Activated naive CD4-positive, alpha-beta T cell treated with anti-CD3 and anti-CD28 coated beads for 36 hours (primary cell): ENCODE results near the gene MXRA8. TPM values are rescaled to one million over a fixed set of nuclear protein-coding genes. Genes with fewer than 3 reads are reported as not detected.

Experiments
- CTCF ChIA-PET: fragments of 350-600 bp; sonication (Branson Sonifier 250); formaldehyde crosslinking; loops from one replicate; lab custom pipeline; 2021; ENCODE audit warnings: antibody characterized with exemption; lab: Charles Lee
- DNase-seq: peaks from one replicate; pipeline ENCODE4 v3.0.0-alpha.2; 2020
- H3K27ac Mint-ChIP-seq: one replicate; pipeline ENCODE4 v1.8.0; 2021; ENCODE audit warnings: mild to moderate bottlenecking, mixed read lengths
- H3K27me3 Mint-ChIP-seq: one replicate; pipeline ENCODE4 v1.8.0; 2021; ENCODE audit warnings: low read depth, mixed read lengths
- H3K36me3 Mint-ChIP-seq: one replicate; pipeline ENCODE4 v1.8.0; 2021; ENCODE audit warnings: low read depth, mixed read lengths
- H3K4me1 Mint-ChIP-seq: one replicate; pipeline ENCODE4 v1.8.0; 2021; ENCODE audit warnings: low read depth, mixed read lengths
- H3K4me3 Mint-ChIP-seq: one replicate; pipeline ENCODE4 v1.8.0; 2021; ENCODE audit warnings: mild to moderate bottlenecking, moderate library complexity, mixed read lengths
- H3K9me3 Mint-ChIP-seq: one replicate; pipeline ENCODE4 v1.8.0; 2021; ENCODE audit warnings: mixed read lengths
- intact Hi-C: fragments of 100-400 bp; cut with micrococcal nuclease; formaldehyde crosslinking; loops from one replicate; pipeline ENCODE4 v1.15.1; 2023
- total RNA-seq, 2 experiments: library from RNA; stranded (reverse); gene quantifications; one replicate each; pipeline ENCODE4 v1.2.3, GENCODE V29; 2021

Gene MXRA8
- total RNA-seq, 2 experiments from 2014 or later: 0.54 to 0.57 TPM

GRCh38 chr1:1325288-1326074 is 32.9 kb downstream of the MXRA8 start:
- intact Hi-C loops: loop anchor here (2.0 kb wide), 2 partner anchors 23 to 49 kb away; partner anchors contain the start of genes AURKAIP1 and DVL1
- CTCF ChIA-PET: interaction anchor here (1.1 kb wide), 1 partner anchor 26 kb away, joined by 5 read pairs; no protein-coding TSS in a partner anchor
- peak overlapping the region; percentile 87 for H3K4me3 Mint-ChIP-seq

GRCh38 chr1:1324524-1325287 is 33.6 kb downstream of the MXRA8 start, which contains the start of the genes CPTP and INTS11:
Gene CPTP (plus strand): TSS chr1:1324802. CDS start chr1:1326911, 2,109 bp downstream.
Gene INTS11 (minus strand): TSS chr1:1324660. CDS start chr1:1324608, 52 bp downstream.
- CTCF ChIA-PET: interaction anchor here (1.1 kb wide), 1 partner anchor 25 kb away, joined by 5 read pairs; no protein-coding TSS in a partner anchor
- Mint-ChIP-seq H3K9me3 (no peaks in the 10 kb centered on the region), H3K27me3 (no peaks in the 10 kb centered on the region), H3K4me3 (peak within 1 kb of the TSS; percentile 92), H3K4me1 (peaks cover 36% of the 10 kb centered on the region), H3K36me3 (peaks cover 4% of the 10 kb centered on the region), H3K27ac (peak within 1 kb of the TSS; percentile 84)
- intact Hi-C loops: loop anchor here (1.0 to 2.0 kb wide), 3 partner anchors 16 to 50 kb away; partner anchors contain the start of genes AURKAIP1, DVL1 and PUSL1
- DNase-seq: peak; percentile 97

More at GRCh38 chr1:1325288-1326074, 32.9 kb downstream of the MXRA8 start:
- H3K4me1 Mint-ChIP-seq: peaks cover 33% of the 10 kb centered on the region
- no peaks in the 10 kb centered on the region for H3K27me3 Mint-ChIP-seq
- H3K9me3 Mint-ChIP-seq: no peaks in the 10 kb centered on the region
- no peak for DNase-seq
- H3K36me3 Mint-ChIP-seq: peaks cover 3% of the 10 kb centered on the region
- peak overlapping the region; percentile 24 for H3K27ac Mint-ChIP-seq

GRCh38 chr1:1324084-1324523 is 34.3 kb downstream of the MXRA8 start:
- H3K9me3 Mint-ChIP-seq: no peaks in the 10 kb centered on the region
- peak overlapping the region; percentile 87 for H3K4me3 Mint-ChIP-seq
- H3K27ac Mint-ChIP-seq: no peak overlapping the region
- no peaks in the 10 kb centered on the region for H3K27me3 Mint-ChIP-seq
- DNase-seq: no peak
- peaks cover 4% of the 10 kb centered on the region for H3K36me3 Mint-ChIP-seq
- intact Hi-C loops: loop anchor here (1.0 to 2.0 kb wide), 3 partner anchors 16 to 51 kb away; partner anchors contain the start of genes AURKAIP1, DVL1 and PUSL1
- H3K4me1 Mint-ChIP-seq: peaks cover 36% of the 10 kb centered on the region
- CTCF ChIA-PET: no interaction called here

- Mint-ChIP-seq H3K4me1 (peaks cover 36% of the 10 kb centered on the region), H3K27ac (no peak overlapping the region), H3K36me3 (peaks cover 4% of the 10 kb centered on the region), H3K4me3 (peak overlapping the region; percentile 92), H3K27me3 (no peaks in the 10 kb centered on the region), H3K9me3 (no peaks in the 10 kb centered on the region)
- no peak for DNase-seq
- intact Hi-C loops: no loop called here
- CTCF ChIA-PET: no interaction called here
Measured at GRCh38 chr1:1322952-1323351, 35.4 kb downstream of the MXRA8 start.

- H3K4me1 Mint-ChIP-seq: peaks cover 37% of the 10 kb centered on the region
- intact Hi-C loops: no loop called here
- H3K36me3 Mint-ChIP-seq: peaks cover 4% of the 10 kb centered on the region
- CTCF ChIA-PET: no interaction called here
- H3K9me3 Mint-ChIP-seq: no peaks in the 10 kb centered on the region
- peak overlapping the region; percentile 92 for H3K4me3 Mint-ChIP-seq
- no peak overlapping the region for H3K27ac Mint-ChIP-seq
- no peak for DNase-seq
- H3K27me3 Mint-ChIP-seq: no peaks in the 10 kb centered on the region
Measured at GRCh38 chr1:1322418-1322817, 35.9 kb downstream of the MXRA8 start.

GRCh38 chr1:1321477-1321876 is 36.9 kb downstream of the MXRA8 start:
- H3K36me3 Mint-ChIP-seq: peaks cover 4% of the 10 kb centered on the region
- H3K27me3 Mint-ChIP-seq: no peaks in the 10 kb centered on the region
- CTCF ChIA-PET: no interaction called here
- intact Hi-C loops: no loop called here
- H3K4me1 Mint-ChIP-seq: peaks cover 38% of the 10 kb centered on the region
- no peaks in the 10 kb centered on the region for H3K9me3 Mint-ChIP-seq
- DNase-seq: no peak
- H3K27ac Mint-ChIP-seq: no peak overlapping the region
- peak overlapping the region; percentile 18 for H3K4me3 Mint-ChIP-seq

- Mint-ChIP-seq H3K4me1 (peaks cover 33% of the 10 kb centered on the region), H3K4me3 (peak overlapping the region; percentile 18), H3K9me3 (no peaks in the 10 kb centered on the region), H3K36me3 (peaks cover 7% of the 10 kb centered on the region), H3K27ac (no peak overlapping the region), H3K27me3 (no peaks in the 10 kb centered on the region)
- intact Hi-C loops: no loop called here
- no peak for DNase-seq
- CTCF ChIA-PET: no interaction called here
Measured at GRCh38 chr1:1320666-1321448, 37.5 kb downstream of the MXRA8 start.

- H3K4me3 Mint-ChIP-seq: no peak overlapping the region
- H3K4me1 Mint-ChIP-seq: peaks cover 29% of the 10 kb centered on the region
- peaks cover 7% of the 10 kb centered on the region for H3K36me3 Mint-ChIP-seq
- no peak for DNase-seq
- H3K9me3 Mint-ChIP-seq: no peaks in the 10 kb centered on the region
- CTCF ChIA-PET: no interaction called here
- no peak overlapping the region for H3K27ac Mint-ChIP-seq
- H3K27me3 Mint-ChIP-seq: no peaks in the 10 kb centered on the region
- intact Hi-C loops: no loop called here
Measured at GRCh38 chr1:1319646-1319941, 38.8 kb downstream of the MXRA8 start.

- CTCF ChIA-PET: no interaction called here
- H3K27ac Mint-ChIP-seq: no peak overlapping the region
- peaks cover 6% of the 10 kb centered on the region for H3K36me3 Mint-ChIP-seq
- DNase-seq: no peak
- H3K4me1 Mint-ChIP-seq: peaks cover 28% of the 10 kb centered on the region
- no peaks in the 10 kb centered on the region for H3K27me3 Mint-ChIP-seq
- no peak overlapping the region for H3K4me3 Mint-ChIP-seq
- H3K9me3 Mint-ChIP-seq: no peaks in the 10 kb centered on the region
- intact Hi-C loops: no loop called here
Measured at GRCh38 chr1:1318777-1319645, 39.3 kb downstream of the MXRA8 start.

- CTCF ChIA-PET: no interaction called here
- peak overlapping the region; percentile 63 for H3K27ac Mint-ChIP-seq
Measured at GRCh38 chr1:1318131-1318652, 40.2 kb downstream of the MXRA8 start.

GRCh38 chr1:1317420-1317819 is 40.9 kb downstream of the MXRA8 start:
- Mint-ChIP-seq H3K27me3 (no peaks in the 10 kb centered on the region), H3K4me1 (peaks cover 18% of the 10 kb centered on the region), H3K36me3 (peaks cover 7% of the 10 kb centered on the region), H3K27ac (no peak overlapping the region), H3K9me3 (no peaks in the 10 kb centered on the region), H3K4me3 (no peak overlapping the region)
- no peak for DNase-seq
- CTCF ChIA-PET: interaction anchor here (0.7 kb wide), 1 partner anchor 52 kb away, joined by 3 read pairs; no protein-coding TSS in a partner anchor
- intact Hi-C loops: no loop called here

More at GRCh38 chr1:1318131-1318652, 40.2 kb downstream of the MXRA8 start:
- H3K36me3 Mint-ChIP-seq: peaks cover 7% of the 10 kb centered on the region
- intact Hi-C loops: no loop called here
- DNase-seq: no peak
- peaks cover 23% of the 10 kb centered on the region for H3K4me1 Mint-ChIP-seq
- H3K27me3 Mint-ChIP-seq: no peaks in the 10 kb centered on the region
- no peak overlapping the region for H3K4me3 Mint-ChIP-seq
- no peaks in the 10 kb centered on the region for H3K9me3 Mint-ChIP-seq
